Neural progenitor cell (in vitro differentiated cells): ENCODE measurements around the gene TCF3. TPM values are rescaled to one million over a fixed set of nuclear protein-coding genes. Genes with fewer than 3 reads are reported as not detected.

Experiments
- DNase-seq: peaks from one replicate; pipeline ENCODE4 v3.0.0-alpha.2; 2016; ENCODE audit warnings: low spot score
- H2AFZ ChIP-seq: fragments of 200-600 bp; sonication (generic); replicated peaks from 2 replicates; pipeline ENCODE4 v1.6.1; 2016; ENCODE audit warnings: antibody characterized with exemption
- H3F3A ChIP-seq: fragments of 200-600 bp; sonication (generic); 2 replicates; pipeline ENCODE4 v1.6.1; 2016; ENCODE audit warnings: antibody characterized with exemption, low read depth
- H3K27ac ChIP-seq: fragments of 200-600 bp; sonication (generic); 2 replicates; pipeline ENCODE4 v1.5.1; 2016; ENCODE audit warnings: mild to moderate bottlenecking
- H3K27me3 ChIP-seq: fragments of 200-600 bp; sonication (generic); 2 replicates; pipeline ENCODE4 v1.6.1; 2016; ENCODE audit warnings: mild to moderate bottlenecking, moderate library complexity
- H3K36me3 ChIP-seq: fragments of 200-600 bp; sonication (generic); 2 replicates; pipeline ENCODE4 v1.5.1; 2016
- H3K4me1 ChIP-seq: fragments of 200-600 bp; sonication (generic); 2 replicates; pipeline ENCODE4 v1.6.1; 2016; ENCODE audit warnings: mixed run types
- H3K4me2 ChIP-seq: fragments of 200-600 bp; sonication (generic); 2 replicates; pipeline ENCODE4 v1.6.1; 2016
- H3K4me3 ChIP-seq: fragments of 200-600 bp; sonication (generic); 2 replicates; pipeline ENCODE4 v1.5.1; 2016
- H3K79me2 ChIP-seq: fragments of 200-600 bp; sonication (generic); 2 replicates; pipeline ENCODE4 v1.6.1; 2016; ENCODE audit warnings: low read depth
- H3K9ac ChIP-seq: fragments of 200-600 bp; sonication (generic); 2 replicates; pipeline ENCODE4 v1.6.1; 2016
- H3K9me3 ChIP-seq: fragments of 200-600 bp; sonication (generic); 2 replicates; pipeline ENCODE4 v1.5.1; 2016; ENCODE audit warnings: low read depth
- H4K20me1 ChIP-seq: fragments of 200-600 bp; sonication (generic); 2 replicates; pipeline ENCODE4 v1.6.1; 2016; ENCODE audit warnings: low read depth
- H3K27ac Mint-ChIP-seq: 3 replicates; pipeline ENCODE4 v1.8.0; 2021; ENCODE audit warnings: mixed read lengths
- H3K27me3 Mint-ChIP-seq: 2 replicates; pipeline ENCODE4 v1.8.0; 2022; ENCODE audit warnings: low read depth, mild to moderate bottlenecking, inconsistent platforms, moderate library complexity, mixed read lengths; ENCODE audit not compliant: insufficient read depth
- H3K36me3 Mint-ChIP-seq: 3 replicates; pipeline ENCODE4 v1.8.0; 2021; ENCODE audit warnings: mixed read lengths
- H3K4me1 Mint-ChIP-seq: 3 replicates; pipeline ENCODE4 v1.8.0; 2021; ENCODE audit warnings: mixed read lengths
- H3K4me3 Mint-ChIP-seq: 3 replicates; pipeline ENCODE4 v1.8.0; 2021; ENCODE audit warnings: mild to moderate bottlenecking, moderate library complexity, mixed read lengths
- H3K9me3 Mint-ChIP-seq: 3 replicates; pipeline ENCODE4 v1.8.0; 2020; ENCODE audit warnings: mixed read lengths
- CTCF ChIP-seq: fragments of 200-600 bp; sonication (generic); IDR thresholded peaks from 2 replicates; pipeline ENCODE4 v1.5.1; 2017; ENCODE audit warnings: antibody characterized with exemption, mild to moderate bottlenecking
- EZH2 ChIP-seq: fragments of 200-600 bp; sonication (generic); IDR thresholded peaks from 2 replicates; pipeline ENCODE4 v1.6.1; 2017; ENCODE audit warnings: antibody characterized with exemption, mild to moderate bottlenecking, moderate library complexity
- EZH2phosphoT487 ChIP-seq: fragments of 200-600 bp; sonication (generic); IDR thresholded peaks from 2 replicates; pipeline ENCODE4 v1.6.1; 2017; ENCODE audit warnings: antibody characterized with exemption
- total RNA-seq: library from RNA; depleted of rRNA; stranded (reverse); fragments of >200 nt; gene quantifications from 2 replicates; pipeline ENCODE4 v1.2.3, GENCODE V29; 2015; ENCODE audit warnings: low replicate concordance

Gene TCF3
- total RNA-seq, 1 donor from 2014 or later = 131 TPM

GRCh38 chr19:1619703-1620102 is 32.7 kb downstream of the TCF3 start:
- Mint-ChIP-seq H3K36me3 (peaks cover 36% of the 10 kb centered on the region), H3K4me3 (no peak overlapping the region), H3K4me1 (peaks cover 9% of the 10 kb centered on the region), H3K27ac (no peak overlapping the region), H3K9me3 (peaks cover 2% of the 10 kb centered on the region), H3K27me3 (peaks cover 6% of the 10 kb centered on the region)
- Histone ChIP-seq H3K4me3 (no peak overlapping the region), H3K4me1 (no peaks in the 10 kb centered on the region), H4K20me1 (peaks cover 86% of the 10 kb centered on the region), H3K27ac (no peak overlapping the region), H3K36me3 (no peaks in the 10 kb centered on the region), H3K79me2 (peaks cover 31% of the 10 kb centered on the region), H3F3A (peaks cover 16% of the 10 kb centered on the region), H3K9ac (no peak overlapping the region), H2AFZ (no peak overlapping the region), H3K4me2 (no peak overlapping the region), H3K9me3 (no peaks in the 10 kb centered on the region), H3K27me3 (no peaks in the 10 kb centered on the region)
- TF ChIP-seq EZH2 (no peak), CTCF (no peak), EZH2phosphoT487 (no peak)
- no peak for DNase-seq

GRCh38 chr19:1619094-1619439 is 33.3 kb downstream of the TCF3 start:
- Histone ChIP-seq H3K79me2 (peaks cover 25% of the 10 kb centered on the region), H3K4me3 (no peak overlapping the region), H3K27me3 (no peaks in the 10 kb centered on the region), H4K20me1 (peaks cover 86% of the 10 kb centered on the region), H3K4me2 (no peak overlapping the region), H3F3A (peaks cover 16% of the 10 kb centered on the region), H2AFZ (no peak overlapping the region), H3K9ac (no peak overlapping the region), H3K27ac (no peak overlapping the region), H3K9me3 (no peaks in the 10 kb centered on the region), H3K36me3 (no peaks in the 10 kb centered on the region), H3K4me1 (no peaks in the 10 kb centered on the region)
- no peak for DNase-seq
- Mint-ChIP-seq H3K27me3 (peaks cover 4% of the 10 kb centered on the region), H3K4me3 (no peak overlapping the region), H3K36me3 (peaks cover 32% of the 10 kb centered on the region), H3K27ac (no peak overlapping the region), H3K4me1 (peaks cover 4% of the 10 kb centered on the region), H3K9me3 (peaks cover 2% of the 10 kb centered on the region)
- TF ChIP-seq EZH2phosphoT487 = no peak
- TF ChIP-seq EZH2 = no peak
- no peak for TF ChIP-seq CTCF

- Histone ChIP-seq H3K9ac (no peak overlapping the region), H2AFZ (no peak overlapping the region), H3K27ac (no peak overlapping the region), H3K4me1 (no peaks in the 10 kb centered on the region), H3K9me3 (no peaks in the 10 kb centered on the region), H3K36me3 (no peaks in the 10 kb centered on the region), H3K4me2 (no peak overlapping the region), H3K79me2 (peaks cover 18% of the 10 kb centered on the region), H4K20me1 (peaks cover 81% of the 10 kb centered on the region), H3K4me3 (no peak overlapping the region), H3K27me3 (no peaks in the 10 kb centered on the region), H3F3A (peaks cover 16% of the 10 kb centered on the region)
- Mint-ChIP-seq H3K4me1 (peaks cover 4% of the 10 kb centered on the region), H3K4me3 (no peak overlapping the region), H3K9me3 (peaks cover 2% of the 10 kb centered on the region), H3K36me3 (peaks cover 32% of the 10 kb centered on the region), H3K27me3 (peaks cover 4% of the 10 kb centered on the region), H3K27ac (no peak overlapping the region)
- TF ChIP-seq CTCF (peak; percentile 35), EZH2 (no peak)
- DNase-seq = peak; percentile 44
Observed at GRCh38 chr19:1618157-1619093, 34.0 kb downstream of the TCF3 start.
